IPS-NIHi7 (cell line): ENCODE results near the gene ATP4B.

Experiments used
- DNase-seq: peaks from one replicate; pipeline ENCODE4 v3.0.0; 2012; ENCODE audit warnings: mixed read lengths; ENCODE audit errors: extremely low spot score

Gene ATP4B

DNA sequence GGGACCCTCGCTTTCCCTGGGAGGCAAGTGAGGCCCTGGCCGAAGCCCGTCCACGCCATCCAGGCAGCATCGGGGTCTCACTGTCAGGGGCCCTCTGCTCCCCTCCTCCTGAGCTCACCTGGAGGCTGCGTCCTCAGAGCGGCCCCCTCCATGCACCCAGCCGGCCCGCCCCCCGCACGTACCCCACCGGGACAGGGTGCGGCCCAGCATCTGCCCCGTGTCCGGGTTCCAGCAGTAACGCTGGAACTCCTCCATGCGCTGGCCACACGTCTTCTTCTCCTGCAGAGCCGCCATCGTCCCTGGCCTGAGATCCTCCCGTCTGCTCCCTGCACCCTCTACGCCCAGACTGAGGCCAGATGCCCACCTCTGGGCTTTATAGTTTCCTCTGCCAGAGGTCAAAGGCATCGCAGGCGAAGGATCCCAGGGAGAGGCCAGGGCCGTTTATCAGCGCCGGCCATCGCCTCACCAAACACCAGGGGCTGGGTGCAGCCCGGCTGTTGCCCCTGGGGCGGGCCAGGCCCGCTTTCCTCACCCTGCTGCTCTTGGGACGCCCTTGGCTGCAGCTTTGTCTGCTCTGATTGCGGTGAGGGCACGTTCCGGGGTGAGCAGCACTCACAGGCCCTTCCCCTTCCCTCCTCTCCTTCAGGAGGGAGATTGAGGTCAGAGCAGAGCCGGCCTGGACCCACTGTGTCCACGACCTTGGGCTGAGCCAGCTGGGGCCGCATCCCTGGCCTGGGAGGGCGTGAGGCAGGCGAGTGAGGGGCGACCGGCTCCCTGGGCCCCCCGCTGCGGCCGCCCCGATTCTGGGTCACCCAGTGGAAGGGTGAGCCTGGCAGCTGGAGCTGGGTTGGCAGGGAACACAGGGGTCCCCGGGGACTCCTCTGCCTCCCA is at the start of gene ATP4B:
ATP4B (minus strand) TSS at position 348 of the 891 bp plus-strand sequence; CDS start at position 294, 54 bp downstream.
- DNase-seq: no peak

GRCh38 chr13:113672002-113672651 is 14.1 kb upstream of the ATP4B start:
- no peak for DNase-seq

DNA sequence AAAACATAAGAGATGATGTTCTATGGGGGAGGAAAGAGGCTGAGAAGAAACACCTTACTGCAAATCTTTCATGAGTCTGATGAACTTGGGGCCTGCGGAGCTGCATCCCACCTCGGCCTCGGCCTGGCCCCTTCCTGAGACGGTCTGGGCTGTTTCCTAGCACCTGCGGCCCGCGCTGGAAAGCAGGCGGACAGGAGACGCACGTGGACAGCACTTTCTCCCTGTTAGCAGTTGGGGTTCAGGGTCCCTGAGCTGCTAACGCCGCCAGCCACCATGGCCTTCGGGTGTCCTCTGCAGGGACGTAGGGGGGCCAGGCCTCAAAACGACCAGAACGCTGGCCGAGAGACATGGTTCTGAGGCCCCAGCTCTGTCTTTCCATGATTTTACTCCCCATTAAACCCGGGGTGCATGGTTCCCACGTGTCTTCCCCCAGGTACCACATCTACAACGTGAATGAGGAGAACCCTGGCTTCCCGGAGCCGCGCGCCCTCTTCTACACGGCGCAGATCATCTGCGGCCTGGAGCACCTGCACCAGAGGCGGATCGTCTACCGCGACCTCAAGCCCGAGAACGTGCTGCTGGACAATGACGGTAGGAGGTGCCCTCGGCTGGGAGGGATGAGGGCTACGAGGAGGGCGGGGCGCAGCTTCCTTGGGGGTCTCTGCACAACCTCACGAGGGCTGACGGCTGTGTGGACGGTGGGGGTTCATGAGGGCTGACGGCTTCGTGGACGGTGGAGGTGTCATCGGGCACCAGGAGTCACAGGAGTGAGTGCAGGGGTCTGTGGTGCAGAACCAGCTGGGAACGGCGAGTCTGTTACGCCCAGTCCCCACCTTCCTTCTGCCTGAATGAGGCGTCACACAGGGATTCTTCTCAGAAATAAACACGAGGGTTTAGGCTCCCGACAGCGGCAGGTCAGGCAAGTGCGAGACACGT is 13.3 kb upstream of the ATP4B start:
- no peak for DNase-seq

DNA sequence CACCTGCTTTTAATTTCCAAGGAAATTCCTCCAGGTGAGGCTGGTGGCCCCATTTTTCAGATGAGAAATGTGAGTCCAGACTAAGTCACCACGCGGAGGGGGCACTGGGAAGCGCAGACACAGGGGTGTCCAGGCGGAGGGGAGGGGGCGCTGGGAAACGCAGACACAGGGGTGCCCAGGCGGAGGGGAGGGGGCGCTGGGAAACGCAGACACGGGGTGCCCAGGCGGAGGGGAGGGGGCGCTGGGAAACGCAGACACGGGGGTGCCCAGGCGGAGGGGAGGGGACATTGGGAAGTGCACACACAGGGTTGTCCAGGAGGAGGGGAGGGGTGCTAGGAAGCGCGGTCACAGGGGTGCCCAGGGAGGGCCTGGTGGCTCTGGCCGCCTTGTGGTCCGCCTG is 12.5 kb upstream of the ATP4B start:
- DNase-seq: no peak

DNA sequence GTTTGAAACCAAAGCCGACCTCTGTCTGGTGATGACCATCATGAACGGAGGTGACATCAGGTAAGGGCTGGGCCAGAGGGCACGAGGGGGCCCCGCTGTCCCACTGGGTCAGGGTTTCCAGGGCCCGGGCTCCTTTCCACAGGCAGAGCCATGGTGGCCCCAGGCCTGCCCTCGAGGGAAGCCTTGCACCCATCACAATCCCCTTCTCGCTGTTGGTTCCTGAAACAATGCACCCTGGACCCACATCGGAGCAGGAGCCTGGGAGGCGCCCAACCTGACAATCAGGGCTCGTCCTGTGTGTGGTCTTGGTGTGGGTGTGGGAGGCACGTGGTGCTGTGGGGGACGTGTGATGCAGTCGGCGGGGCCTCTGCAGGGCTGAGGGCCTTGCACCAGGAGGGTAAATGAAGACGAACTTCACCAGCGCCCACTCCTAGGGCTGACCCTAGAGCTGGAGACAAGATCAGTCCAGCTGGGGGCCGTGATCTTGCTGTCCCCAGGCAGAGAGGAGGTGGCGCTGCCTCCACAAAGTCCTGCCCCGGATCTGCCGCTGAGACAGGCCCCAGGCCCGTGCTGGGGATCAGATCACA is 11.8 kb upstream of the ATP4B start:
- no peak for DNase-seq

DNA sequence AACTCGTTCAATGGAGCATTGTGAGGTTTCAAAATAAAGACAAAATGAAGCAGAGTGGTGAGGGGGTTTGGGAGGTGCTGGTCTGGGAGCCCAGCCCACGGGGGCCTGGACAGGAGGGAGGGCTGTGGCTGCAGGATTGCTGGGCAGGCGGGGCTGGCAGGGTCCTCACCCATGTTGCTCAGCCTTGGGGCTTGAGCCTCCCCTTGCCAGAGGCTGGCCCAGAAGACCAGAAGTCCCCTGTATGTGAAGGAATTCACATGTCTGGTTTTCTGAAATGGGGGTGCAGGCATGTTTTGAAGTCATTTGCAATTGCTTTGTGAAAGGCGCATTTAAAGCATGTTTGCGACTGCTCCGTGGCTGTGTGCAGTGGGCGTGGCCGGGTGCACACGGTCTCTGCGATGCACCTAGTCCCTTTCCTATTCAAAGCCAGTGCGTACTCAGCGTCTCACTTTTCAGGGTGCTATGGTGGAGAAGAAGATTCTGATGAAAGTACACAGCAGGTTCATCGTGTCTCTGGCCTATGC is 11.3 kb upstream of the ATP4B start:
- no peak for DNase-seq

- DNase-seq: no peak
These were observed 10.5 kb upstream of the ATP4B start for GRCh38 chr13:113668491-113668971.

DNA sequence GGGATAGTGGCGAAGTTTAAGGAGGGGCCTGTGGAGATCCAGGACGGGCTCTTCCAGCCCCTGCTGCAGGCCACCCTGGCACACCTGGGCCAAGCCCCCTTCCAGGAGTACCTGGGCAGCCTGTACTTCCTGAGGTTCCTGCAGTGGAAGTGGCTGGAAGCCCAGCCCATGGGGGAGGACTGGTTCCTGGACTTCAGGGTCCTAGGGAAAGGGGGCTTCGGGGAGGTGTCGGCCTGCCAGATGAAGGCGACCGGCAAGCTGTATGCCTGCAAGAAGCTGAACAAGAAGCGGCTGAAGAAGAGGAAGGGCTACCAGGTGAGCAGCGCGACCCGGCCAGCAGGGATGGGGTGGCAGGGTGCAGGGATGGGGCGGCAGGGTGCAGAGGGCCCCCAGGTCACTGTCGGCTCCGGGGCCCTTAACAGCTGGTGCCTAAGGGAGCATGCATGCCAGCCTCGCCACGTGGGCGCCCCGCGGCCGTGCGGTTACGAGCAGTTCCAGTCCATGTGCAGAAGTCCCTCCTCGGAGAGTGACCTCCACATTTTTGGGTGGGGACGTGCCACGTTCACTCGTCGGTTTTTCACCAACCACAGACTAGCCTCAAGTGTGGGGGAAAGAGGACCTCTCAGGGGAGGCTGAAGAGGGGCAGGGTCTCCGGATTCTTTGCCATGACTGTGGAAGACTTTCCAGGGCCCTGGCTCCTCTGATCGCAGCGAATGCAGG is 9.9 kb upstream of the ATP4B start:
- no peak for DNase-seq

DNA sequence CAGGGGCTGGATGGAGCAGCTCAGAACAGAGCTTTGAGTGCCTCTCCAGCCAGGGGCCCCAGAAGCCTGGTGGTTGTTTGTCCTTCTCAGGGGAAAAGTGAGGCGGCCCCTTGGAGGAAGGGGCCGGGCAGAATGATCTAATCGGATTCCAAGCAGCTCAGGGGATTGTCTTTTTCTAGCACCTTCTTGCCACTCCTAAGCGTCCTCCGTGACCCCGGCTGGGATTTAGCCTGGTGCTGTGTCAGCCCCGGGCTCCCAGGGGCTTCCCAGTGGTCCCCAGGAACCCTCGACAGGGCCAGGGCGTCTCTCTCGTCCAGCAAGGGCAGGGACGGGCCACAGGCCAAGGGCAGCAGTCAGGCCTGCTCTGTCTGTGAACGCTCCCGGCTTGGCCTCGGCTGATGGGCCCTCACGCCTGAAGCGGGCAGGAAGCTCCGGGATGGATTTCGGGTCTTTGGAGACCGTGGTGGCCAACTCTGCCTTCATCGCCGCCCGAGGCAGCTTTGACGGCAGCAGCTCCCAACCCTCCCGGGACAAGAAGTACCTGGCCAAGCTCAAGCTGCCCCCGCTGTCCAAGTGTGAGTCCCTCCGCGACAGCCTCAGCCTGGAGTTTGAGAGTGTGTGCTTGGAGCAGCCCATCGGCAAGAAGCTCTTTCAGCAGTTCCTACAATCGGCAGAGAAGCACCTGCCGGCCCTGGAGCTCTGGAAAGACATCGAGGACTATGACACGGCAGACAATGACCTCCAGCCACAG is 9.1 kb upstream of the ATP4B start, which contains the start of gene GRK1:
GRK1 (plus strand) TSS at position 269 of the 751 bp plus-strand sequence; CDS start at position 437, 168 bp downstream.
- DNase-seq: no peak

GRCh38 chr13:113666329-113666670 is 8.3 kb upstream of the ATP4B start:
- no peak for DNase-seq

DNA sequence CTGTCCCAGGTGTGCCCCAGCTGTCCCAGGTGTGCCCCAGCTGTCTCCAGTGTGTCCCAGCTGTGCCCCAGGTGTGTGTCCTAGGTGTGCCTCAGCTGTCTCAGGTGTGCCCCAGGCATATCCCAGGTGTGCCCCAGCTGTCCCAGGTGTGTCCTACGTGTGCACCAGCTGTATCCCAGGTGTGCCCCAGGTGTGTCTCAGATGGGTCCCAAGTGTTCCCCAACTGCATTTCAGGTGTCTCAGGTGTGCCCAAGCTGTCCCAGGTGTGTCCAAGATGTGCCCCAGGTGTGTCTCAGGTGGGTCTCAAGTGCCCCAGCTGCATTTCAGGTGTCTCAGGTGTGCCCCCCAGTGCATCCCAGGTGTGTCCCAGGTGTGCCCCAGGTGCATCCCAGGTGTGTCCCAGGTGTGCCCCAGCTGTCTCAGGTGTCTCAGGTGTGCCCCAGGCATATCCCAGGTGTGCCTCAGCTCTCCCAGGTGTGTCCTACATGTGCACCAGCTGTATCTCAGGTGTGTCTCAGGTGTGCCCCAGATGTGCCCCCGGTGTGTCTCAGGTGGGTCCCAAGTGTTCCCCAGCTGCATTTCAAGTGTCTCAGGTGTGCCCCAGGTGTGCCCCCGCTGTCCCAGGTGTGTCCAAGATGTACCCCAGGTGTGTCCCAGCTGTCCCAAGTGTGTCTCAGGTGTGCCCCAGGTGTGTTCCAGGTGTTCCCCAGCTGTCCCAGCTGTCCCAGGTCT is 7.8 kb upstream of the ATP4B start:
- DNase-seq: no peak

DNA sequence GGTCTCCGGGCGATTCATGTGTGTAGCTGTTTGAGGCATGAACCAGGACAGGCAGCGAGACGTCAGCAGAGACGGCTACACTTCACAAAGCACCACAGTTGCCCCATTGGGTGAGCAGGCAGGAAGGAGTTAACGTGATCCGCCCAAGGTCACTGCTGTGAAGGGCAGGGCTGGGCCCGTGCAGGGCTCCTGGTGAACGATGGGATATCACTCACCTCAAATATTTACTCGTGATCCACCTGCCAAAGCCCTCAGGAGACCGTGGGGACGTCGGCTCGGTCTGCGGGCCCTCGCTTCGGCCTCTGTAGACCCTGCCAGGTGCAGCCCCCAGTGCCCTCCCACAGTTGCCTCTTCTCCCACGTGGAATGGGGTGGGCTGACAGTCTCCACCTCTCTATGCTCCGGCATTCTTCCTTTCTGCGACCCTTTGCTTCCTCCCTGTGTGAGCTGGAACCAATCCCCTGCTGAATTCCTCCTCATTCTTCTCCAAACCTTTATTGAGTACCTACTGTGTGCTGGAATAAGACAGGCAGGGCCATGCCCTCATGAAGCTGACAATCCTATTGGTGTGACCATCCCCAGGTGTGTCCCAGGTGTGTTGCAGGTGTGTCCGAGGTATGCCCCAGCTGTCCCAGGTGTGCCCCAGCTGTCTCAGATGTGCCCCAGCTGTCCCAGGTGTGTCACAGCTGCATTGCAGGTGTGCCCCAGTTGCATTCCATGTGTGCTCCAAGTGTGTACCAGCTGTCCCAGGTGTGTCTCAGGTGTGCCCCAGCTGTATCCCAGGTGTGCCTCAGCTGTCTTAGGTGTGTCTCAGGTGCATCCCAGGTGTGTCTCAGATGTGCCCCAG is 7.0 kb upstream of the ATP4B start:
- no peak for DNase-seq

GRCh38 chr13:113663934-113664333 is 5.9 kb upstream of the ATP4B start:
- no peak for DNase-seq

GRCh38 chr13:113661509-113661908 is 3.5 kb upstream of the ATP4B start:
- no peak for DNase-seq

DNA sequence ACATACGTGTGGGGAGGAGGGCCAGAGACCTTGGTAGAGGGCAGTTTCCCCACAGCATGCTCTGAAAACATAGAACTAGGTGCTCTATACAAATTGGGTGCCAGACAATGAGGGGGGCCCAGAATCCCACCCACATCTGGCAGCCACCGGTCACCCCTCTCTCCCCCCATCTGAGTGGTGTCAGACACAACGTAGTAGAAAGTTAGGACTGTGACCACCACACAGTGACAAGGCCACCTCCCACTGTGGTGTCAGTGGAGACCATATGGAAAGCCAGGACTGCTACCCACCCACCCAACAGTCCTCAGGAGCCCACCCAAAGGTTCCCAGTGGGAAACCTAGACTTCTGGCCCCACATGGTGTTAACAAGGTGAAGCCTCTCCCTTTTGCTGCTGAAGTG is 2.1 kb upstream of the ATP4B start:
- no peak for DNase-seq

DNA sequence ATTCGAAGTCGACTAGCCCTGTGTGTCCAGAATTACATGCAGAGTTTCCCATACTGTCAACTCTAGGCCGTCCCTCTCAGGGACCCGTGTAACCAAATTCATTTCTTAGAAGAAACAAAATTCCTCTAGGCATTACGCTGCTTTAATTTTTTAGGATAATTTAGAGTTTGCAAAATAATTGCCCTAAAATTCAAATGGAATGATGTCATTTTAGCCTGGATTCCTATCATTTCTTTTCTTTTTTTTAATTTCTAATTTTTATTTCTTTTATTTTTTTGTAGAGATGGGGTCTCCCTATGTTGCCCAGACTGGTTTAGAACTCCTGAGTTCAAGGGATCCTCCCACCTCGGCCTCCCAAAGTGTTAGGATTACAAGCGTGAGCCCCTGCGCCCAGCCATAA is 1.3 kb upstream of the ATP4B start:
- DNase-seq: no peak

- DNase-seq: no peak
These were observed 838 bp upstream of the ATP4B start for GRCh38 chr13:113658836-113659235.
